Measurements from ENCODE around the gene CAMTA1. TPM values are rescaled to one million over a fixed set of nuclear protein-coding genes. Genes with fewer than 3 reads are reported as not detected.

Gene CAMTA1
- polyA plus RNA-seq, 1 donor (not counting 4 experiments of a cell fraction or from before 2014, with no cell fraction given): 51.4 TPM

DNA sequence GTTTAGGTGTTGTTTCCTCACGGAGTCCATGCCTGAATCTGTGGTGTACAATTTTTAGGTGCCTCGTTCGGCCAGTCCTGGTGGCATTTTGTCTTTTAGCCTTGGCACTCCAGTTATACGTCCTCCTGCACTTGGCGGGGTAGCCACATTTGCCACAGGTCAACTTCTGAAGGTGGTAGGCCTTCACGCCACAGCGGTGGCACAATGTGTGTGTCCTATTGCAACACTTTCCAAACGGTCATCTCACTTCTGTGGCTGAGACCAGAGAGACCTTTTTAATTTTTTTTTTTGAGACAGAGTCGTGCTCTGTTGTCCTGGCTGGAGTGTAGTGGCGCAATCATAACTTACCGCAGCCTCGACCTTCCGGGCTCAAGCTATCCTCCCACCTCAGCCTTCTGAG lies 49.1 kb downstream of the CAMTA1 start:
- no peaks in the 10 kb centered on the region for H3K4me1 ChIP-seq (ENCODE audit: control insufficient read depth, extremely low read depth, insufficient read depth, low read length)
- no peaks in the 10 kb centered on the region for H3K27me3 ChIP-seq (ENCODE audit: control insufficient read depth, extremely low read depth, insufficient read depth, low read length)
- TF ChIP-seq, protein P1, sequence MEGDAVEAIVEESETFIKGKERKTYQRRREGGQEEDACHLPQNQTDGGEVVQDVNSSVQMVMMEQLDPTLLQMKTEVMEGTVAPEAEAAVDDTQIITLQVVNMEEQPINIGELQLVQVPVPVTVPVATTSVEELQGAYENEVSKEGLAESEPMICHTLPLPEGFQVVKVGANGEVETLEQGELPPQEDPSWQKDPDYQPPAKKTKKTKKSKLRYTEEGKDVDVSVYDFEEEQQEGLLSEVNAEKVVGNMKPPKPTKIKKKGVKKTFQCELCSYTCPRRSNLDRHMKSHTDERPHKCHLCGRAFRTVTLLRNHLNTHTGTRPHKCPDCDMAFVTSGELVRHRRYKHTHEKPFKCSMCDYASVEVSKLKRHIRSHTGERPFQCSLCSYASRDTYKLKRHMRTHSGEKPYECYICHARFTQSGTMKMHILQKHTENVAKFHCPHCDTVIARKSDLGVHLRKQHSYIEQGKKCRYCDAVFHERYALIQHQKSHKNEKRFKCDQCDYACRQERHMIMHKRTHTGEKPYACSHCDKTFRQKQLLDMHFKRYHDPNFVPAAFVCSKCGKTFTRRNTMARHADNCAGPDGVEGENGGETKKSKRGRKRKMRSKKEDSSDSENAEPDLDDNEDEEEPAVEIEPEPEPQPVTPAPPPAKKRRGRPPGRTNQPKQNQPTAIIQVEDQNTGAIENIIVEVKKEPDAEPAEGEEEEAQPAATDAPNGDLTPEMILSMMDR (optimal IDR thresholded peaks at IDR 0.05 in 1 of 3, IDR thresholded peaks at IDR 0.05 in 1 of 3, conservative IDR thresholded peaks at IDR 0.05 in 1 of 3; ENCODE audit: extremely low read depth in 1 of 3, insufficient read depth in 2 of 3, low read length in 3 of 3): no peak
- TF ChIP-seq EZH2 (IDR thresholded peaks at IDR 0.05; ENCODE audit: low read length): no peak
- no peak overlapping the region for H3K9ac ChIP-seq (ENCODE audit: control insufficient read depth, extremely low read depth, insufficient read depth, low read length)
- no peak overlapping the region for H3K27ac ChIP-seq (ENCODE audit: control insufficient read depth, insufficient read depth, low read length)
- no peaks in the 10 kb centered on the region for H3K9me1 ChIP-seq (ENCODE audit: control insufficient read depth, extremely low read depth, insufficient read depth, low read length)
- H2AFZ ChIP-seq (ENCODE audit: control insufficient read depth, low read length): no peak overlapping the region
- no peaks in the 10 kb centered on the region for H4K20me1 ChIP-seq (ENCODE audit: control insufficient read depth, extremely low read depth, insufficient read depth, low read length)
- FAIRE-seq (no peak), DNase-seq (ENCODE audit: low read depth, low spot score) (no peak)
- H3K9me3 ChIP-seq (ENCODE audit: control insufficient read depth, low read depth, low read length): no peaks in the 10 kb centered on the region
- H3K36me3 ChIP-seq (ENCODE audit: control insufficient read depth in 2 of 2, extremely low read depth in 1 of 2, insufficient read depth in 2 of 2, low read length in 2 of 2): no peaks in the 10 kb centered on the region
- H3K4me3 ChIP-seq (ENCODE audit: control insufficient read depth in 2 of 3, extremely low read depth in 1 of 3, insufficient read depth in 2 of 3, low read depth in 1 of 3, low read length in 3 of 3): no peak overlapping the region
- H3K4me2 ChIP-seq (ENCODE audit: control insufficient read depth, extremely low read depth, insufficient read depth, low read depth, low read length): no peak overlapping the region
- dilution Hi-C loops (cut with MboI; ENCODE audit: extremely low pct_ligation_motif_present, low sequenced_read_pairs): no loop called here
- peaks cover 2% of the 10 kb centered on the region for H3K79me2 ChIP-seq (ENCODE audit: control insufficient read depth, insufficient read depth, low read length)

DNA sequence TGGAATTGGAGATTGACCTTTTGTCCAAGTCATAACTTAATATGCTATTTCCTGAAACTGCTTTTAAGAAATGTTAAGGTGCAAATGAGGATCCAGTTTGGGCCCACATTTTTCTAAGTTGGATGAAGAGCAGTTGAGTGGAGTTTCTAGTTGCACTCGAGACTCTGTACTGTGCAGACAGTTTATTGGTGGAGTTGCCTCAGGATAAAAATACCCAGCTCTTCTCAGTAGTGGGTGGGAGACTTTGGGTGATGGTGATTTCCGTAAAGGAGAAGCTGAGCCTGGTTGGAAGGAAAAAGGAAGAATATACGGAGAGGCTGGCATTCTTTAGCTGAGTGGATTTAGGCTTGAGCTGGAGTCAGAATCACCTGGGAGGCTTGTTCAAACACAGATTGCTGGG lies 49.9 kb downstream of the CAMTA1 start:
- Histone ChIP-seq H3K4me2 (ENCODE audit: control insufficient read depth, extremely low read depth, insufficient read depth, low read depth, low read length) (no peak overlapping the region), H2AFZ (ENCODE audit: control insufficient read depth, low read length) (no peak overlapping the region), H3K79me2 (ENCODE audit: control insufficient read depth, insufficient read depth, low read length) (peaks cover 3% of the 10 kb centered on the region), H3K27me3 (ENCODE audit: control insufficient read depth, extremely low read depth, insufficient read depth, low read length) (no peaks in the 10 kb centered on the region), H3K36me3 (ENCODE audit: control insufficient read depth in 2 of 2, extremely low read depth in 1 of 2, insufficient read depth in 2 of 2, low read length in 2 of 2) (no peaks in the 10 kb centered on the region), H3K4me1 (ENCODE audit: control insufficient read depth, extremely low read depth, insufficient read depth, low read length) (no peaks in the 10 kb centered on the region), H3K9me3 (ENCODE audit: control insufficient read depth, low read depth, low read length) (no peaks in the 10 kb centered on the region), H4K20me1 (ENCODE audit: control insufficient read depth, extremely low read depth, insufficient read depth, low read length) (no peaks in the 10 kb centered on the region), H3K9me1 (ENCODE audit: control insufficient read depth, extremely low read depth, insufficient read depth, low read length) (no peaks in the 10 kb centered on the region), H3K9ac (ENCODE audit: control insufficient read depth, extremely low read depth, insufficient read depth, low read length) (no peak overlapping the region), H3K4me3 (ENCODE audit: control insufficient read depth in 2 of 3, extremely low read depth in 1 of 3, insufficient read depth in 2 of 3, low read depth in 1 of 3, low read length in 3 of 3) (no peak overlapping the region), H3K27ac (ENCODE audit: control insufficient read depth, insufficient read depth, low read length) (no peak overlapping the region)
- no peak for DNase-seq (ENCODE audit: low read depth, low spot score)
- no peak for TF ChIP-seq EZH2 (IDR thresholded peaks at IDR 0.05; ENCODE audit: low read length)
- TF ChIP-seq, protein P1 (optimal IDR thresholded peaks at IDR 0.05 in 1 of 3, IDR thresholded peaks at IDR 0.05 in 1 of 3, conservative IDR thresholded peaks at IDR 0.05 in 1 of 3; ENCODE audit: extremely low read depth in 1 of 3, insufficient read depth in 2 of 3, low read length in 3 of 3): no peak
- dilution Hi-C loops (cut with MboI; ENCODE audit: extremely low pct_ligation_motif_present, low sequenced_read_pairs): no loop called here
- no peak for FAIRE-seq

All from keratinocyte (primary cell).